GM18498 (cell line): ENCODE results near the gene METTL24.
"Not testable (repeated sequence)": the region's sequence is repeated elsewhere in the genome, so short reads cannot be mapped to it uniquely, and the experiment has no call there.

Experiments used
- ATAC-seq: cut with Tn5 transposase; IDR thresholded peaks from one replicate; pipeline ENCODE4 v1.9.1; 2021; ENCODE audit warnings: mild to moderate bottlenecking, moderate library complexity; ENCODE audit not compliant: unreplicated experiment

Gene METTL24

GRCh38 chr6:110363748-110364147 is 5.6 kb upstream of the METTL24 start:
- no peak for ATAC-seq

- no peak for ATAC-seq
Measured at GRCh38 chr6:110360676-110361075, 2.5 kb upstream of the METTL24 start.

DNA sequence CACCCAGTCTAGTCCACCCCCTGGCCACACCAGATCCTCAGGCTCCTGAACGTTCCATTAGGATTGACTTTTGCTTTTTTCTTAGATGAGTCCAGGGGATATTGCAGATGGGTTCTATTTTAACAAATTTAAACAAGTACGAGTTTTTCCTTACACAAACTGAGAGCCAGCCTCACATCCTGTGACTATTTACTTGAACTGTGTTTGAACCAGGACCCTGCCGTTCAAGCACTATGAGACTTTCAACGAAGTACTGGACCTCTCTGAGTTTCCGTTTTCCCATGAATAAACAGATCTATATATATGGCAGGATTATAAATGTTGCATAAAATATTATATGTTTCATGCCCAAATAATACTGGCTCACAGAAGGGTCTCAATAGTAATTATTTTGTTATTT is 1.4 kb upstream of the METTL24 start:
- no peak for ATAC-seq

- ATAC-seq: no peak
Measured at GRCh38 chr6:110358553-110359160, 508 bp upstream of the METTL24 start.

- no peak for ATAC-seq
Measured at GRCh38 chr6:110357298-110357663, 868 bp downstream of the METTL24 start.

DNA sequence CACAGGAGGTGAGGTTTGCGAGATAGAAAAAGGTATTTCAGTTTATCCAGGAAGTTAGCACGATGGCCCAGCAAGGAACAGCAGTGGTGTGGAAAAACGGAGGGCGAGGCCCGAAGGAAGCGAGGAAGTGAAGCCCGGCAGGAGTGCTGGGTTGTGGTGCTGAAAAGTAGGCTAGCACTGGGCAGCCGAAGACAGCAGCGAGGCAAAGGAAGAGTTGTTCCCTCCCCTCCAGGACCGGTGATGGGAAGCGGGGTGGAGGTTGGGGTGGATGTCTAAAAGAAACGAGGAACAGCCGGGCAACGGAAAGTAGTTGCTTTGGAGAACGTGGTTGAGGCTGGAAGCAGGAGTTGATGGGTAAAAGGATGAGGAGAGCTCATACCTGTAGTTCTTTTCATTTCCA is 1.4 kb downstream of the METTL24 start:
- ATAC-seq: no peak

- no peak for ATAC-seq
Measured at GRCh38 chr6:110355727-110356126, 2.4 kb downstream of the METTL24 start.

DNA sequence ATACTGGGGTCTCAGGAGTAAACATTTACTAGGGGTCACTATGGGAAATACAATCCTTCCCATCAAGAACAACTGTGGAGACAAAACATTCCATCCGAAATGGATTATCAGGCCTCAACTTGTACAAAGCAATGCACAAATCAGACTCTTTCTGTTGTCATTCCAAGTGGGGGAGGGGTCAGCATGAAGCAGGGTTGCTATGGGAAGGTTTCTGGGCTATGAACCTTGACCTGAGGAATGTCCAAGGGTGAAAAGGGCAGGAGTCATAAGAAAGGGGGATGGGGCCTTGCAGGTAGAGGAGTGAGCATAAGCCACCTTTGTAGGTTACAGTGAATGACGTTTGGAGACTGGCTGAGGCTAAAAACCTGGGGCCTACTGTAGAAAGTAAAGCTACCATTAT is 3.1 kb downstream of the METTL24 start:
- ATAC-seq: no peak

DNA sequence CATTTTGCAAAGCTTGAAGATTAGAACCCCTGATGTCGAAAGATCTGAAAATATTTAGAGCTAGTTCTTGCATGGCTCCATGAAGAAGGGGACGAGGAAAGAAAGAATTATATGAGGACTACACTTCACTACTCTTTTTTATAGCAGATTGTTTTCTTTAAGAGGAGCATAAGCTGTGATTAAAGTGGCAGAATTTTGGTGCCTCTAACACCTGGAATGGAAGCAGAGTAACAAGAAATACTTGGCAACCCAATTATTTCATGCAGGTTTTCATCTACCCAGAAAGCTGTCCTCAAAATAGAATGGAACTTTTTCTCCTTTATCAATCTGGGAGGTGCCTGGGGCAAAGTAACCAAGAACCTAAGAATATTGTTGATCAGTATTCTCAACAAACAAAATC is 4.0 kb downstream of the METTL24 start:
- no peak for ATAC-seq

DNA sequence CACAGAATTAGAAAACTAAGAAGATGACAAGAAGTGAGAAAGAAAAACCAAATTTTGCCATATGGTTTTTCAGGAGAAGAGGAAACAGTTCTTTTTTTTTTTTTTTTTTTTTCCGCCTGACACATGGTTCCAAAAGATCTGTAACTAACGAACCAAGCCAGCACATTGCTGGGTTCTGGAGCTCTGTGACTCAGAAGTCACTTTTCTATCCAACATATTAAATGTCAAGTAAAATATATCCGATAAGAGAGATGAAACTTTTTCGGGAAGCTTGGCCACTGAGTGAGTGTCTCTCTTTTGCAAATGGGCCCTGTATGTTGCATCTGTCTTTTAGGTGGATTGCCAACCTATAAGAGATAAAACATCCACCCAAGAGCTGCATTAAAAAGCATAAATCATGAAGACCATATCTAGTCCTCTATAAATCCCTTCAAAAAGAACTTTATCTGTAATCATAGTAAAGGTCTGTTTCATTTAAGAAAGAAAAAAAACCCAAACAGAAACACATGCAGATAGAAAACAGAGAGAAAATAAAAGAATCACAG is 4.6 kb downstream of the METTL24 start:
- no peak for ATAC-seq

DNA sequence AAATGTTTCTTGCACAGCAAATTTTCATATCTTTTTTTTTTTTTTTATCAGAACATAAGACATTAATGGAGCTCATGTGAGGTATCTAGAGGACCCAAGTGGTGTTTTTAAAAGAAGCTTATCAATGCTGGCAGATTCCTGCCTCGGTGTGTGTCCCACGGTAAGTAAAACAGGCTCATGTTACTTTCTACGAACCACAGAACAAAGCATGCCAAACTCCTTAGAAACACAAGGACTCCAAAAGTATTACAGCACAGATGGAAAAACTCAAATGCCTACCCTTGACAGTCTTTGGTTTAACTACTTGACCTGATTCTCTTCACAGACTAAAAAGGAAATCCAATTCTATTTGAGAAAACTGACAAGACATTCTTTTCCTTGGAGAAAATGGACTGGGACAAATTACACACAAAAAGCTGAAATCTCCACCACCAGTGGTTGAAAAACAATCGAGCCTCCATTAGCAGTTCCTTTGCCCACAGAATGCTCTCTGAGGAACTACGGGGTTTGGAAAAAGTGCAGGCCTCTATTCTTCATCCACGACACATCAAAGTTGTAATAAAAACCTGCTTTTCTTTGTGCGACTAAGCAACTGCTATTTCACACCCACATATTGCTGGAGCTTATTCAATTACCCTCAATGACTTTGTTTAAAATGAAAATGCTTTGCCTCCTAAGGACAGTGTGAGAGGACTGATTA is 5.4 kb downstream of the METTL24 start:
- ATAC-seq: no peak

- no peak for ATAC-seq
Measured at GRCh38 chr6:110351986-110352385, 6.2 kb downstream of the METTL24 start.

- no peak for ATAC-seq
Measured at GRCh38 chr6:110351546-110351945, 6.6 kb downstream of the METTL24 start.

- not testable (repeated sequence) for ATAC-seq
Measured at GRCh38 chr6:110350593-110350992, 7.6 kb downstream of the METTL24 start.

DNA sequence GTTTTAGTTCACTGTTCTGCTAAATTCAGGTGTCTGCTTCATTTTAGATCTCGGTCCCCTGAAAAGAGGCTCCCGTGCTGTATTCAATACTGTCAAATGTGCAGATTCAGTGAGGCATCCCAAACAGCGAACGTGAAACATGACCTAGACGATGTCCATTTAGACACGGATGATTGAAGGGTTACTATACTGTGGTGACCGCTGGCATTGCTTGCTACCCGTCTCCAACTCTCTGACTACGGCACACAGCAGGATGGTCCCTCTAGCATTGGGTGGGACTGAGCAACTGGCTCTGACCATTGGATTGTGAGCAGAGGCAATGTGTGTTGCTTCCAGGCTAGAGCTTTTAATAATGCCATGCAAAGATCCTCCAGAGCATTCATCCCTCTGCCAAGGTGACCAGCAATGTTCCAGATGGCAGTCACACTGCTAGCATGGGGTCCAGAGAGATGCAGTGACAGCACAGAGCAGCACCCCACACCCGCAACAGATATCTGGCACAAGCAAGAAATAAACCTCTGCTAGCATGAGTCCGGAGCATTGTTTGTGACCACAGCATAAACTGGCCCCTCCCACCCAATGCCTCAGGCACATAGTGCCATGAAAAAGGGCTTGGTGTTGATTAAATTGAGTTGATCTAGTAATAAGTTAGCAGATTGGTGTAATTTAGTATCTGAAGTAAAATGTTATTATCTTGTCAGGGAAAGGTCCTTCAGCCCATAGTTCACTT is 9.0 kb downstream of the METTL24 start:
- no peak for ATAC-seq

GRCh38 chr6:110345025-110345424 is 13.1 kb downstream of the METTL24 start:
- ATAC-seq: no peak

DNA sequence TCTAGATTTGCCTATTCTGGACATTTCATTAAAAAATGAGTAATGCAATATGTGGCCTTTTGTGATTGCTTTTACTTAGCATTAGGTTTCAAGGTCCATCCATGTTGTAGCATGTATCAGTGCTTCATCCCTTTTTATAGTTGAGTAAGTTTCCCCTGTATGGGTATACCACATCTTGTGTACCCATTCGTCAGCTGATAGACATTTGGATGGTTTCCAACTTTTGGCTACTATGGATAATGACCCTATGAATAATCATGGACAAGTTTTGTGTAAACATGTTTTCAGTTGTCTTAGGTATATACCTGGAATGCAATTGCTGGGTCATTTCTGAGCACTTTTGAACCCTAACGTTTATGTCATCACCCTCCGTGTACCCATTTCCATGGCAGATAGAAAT is 15.4 kb downstream of the METTL24 start:
- no peak for ATAC-seq

GRCh38 chr6:110341663-110342596 is 16.2 kb downstream of the METTL24 start:
- no peak for ATAC-seq

GRCh38 chr6:110341067-110341466 is 17.1 kb downstream of the METTL24 start:
- no peak for ATAC-seq

GRCh38 chr6:110340392-110340965 is 17.7 kb downstream of the METTL24 start:
- ATAC-seq: no peak
